NB4 (cell line): Measurements from ENCODE around the gene SLC4A2.

Experiments
- DNase-seq: peaks from one replicate; pipeline ENCODE4 v3.0.0; 2010; ENCODE audit warnings: low read depth
- H3K4me3 ChIP-seq: one replicate; pipeline ENCODE4 v1.5.1; 2011; ENCODE audit warnings: mild to moderate bottlenecking, low read depth, low read length, moderate library complexity
- MAX ChIP-seq: IDR thresholded peaks from 2 replicates; pipeline ENCODE4 v1.6.1; 2011; ENCODE audit warnings: low read depth, low read length
- MYC ChIP-seq: IDR thresholded peaks from 2 replicates; pipeline ENCODE4 v1.6.1; 2011; ENCODE audit warnings: low read depth, low read length
- POLR2A ChIP-seq: IDR thresholded peaks from 2 replicates; pipeline ENCODE4 v1.6.1; 2011; ENCODE audit warnings: mild to moderate bottlenecking; ENCODE audit not compliant: insufficient read length; ENCODE audit errors: extremely low read depth
- TF ChIP-seq, protein P1 (sequence below): IDR thresholded peaks from one replicate; pipeline ENCODE4 v1.5.1; 2012; ENCODE audit warnings: low read depth, low read length

SLC4A2 gene

DNA sequence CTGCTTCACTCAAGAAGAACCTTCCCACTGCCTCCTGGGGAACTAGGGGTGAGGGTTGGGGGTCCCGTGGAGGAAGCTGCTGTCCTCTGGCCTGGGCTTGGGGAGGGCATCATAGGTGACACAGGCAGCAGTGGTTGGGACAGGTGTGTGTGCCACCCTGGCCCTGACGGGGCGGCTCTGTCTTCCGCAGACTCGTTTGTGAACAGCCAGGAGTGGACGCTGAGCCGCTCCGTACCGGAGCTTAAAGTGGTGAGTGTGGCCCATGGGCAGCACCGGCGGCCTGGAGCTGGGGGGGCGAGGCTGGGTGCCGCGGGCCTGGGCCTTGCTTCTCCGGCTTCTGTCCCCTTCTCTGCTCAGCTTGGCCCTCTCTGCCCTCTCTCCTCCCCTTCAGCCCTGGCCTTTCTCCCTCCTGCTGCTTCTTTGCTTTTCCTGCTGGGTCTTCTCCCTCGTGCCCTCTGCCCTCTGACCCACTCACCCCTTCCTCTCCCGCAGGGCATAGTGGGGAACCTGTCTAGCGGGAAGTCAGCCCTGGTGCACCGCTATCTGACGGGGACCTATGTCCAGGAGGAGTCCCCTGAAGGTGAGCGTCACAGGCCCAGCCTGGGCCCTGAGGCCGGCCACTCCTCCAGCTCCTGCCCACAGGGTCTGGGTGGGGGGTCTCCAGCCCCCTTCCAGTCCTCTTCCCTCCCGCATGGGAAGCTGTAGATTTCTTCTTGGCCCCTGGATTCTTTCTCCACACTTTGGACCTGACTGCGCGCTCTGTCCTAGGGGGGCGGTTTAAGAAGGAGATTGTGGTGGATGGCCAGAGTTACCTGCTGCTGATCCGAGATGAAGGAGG lies 57.4 kb downstream of the SLC4A2 start:
- no peak overlapping the region for H3K4me3 ChIP-seq
- TF ChIP-seq POLR2A (no peak), MYC (no peak), MAX (no peak)
- TF ChIP-seq, protein P1, sequence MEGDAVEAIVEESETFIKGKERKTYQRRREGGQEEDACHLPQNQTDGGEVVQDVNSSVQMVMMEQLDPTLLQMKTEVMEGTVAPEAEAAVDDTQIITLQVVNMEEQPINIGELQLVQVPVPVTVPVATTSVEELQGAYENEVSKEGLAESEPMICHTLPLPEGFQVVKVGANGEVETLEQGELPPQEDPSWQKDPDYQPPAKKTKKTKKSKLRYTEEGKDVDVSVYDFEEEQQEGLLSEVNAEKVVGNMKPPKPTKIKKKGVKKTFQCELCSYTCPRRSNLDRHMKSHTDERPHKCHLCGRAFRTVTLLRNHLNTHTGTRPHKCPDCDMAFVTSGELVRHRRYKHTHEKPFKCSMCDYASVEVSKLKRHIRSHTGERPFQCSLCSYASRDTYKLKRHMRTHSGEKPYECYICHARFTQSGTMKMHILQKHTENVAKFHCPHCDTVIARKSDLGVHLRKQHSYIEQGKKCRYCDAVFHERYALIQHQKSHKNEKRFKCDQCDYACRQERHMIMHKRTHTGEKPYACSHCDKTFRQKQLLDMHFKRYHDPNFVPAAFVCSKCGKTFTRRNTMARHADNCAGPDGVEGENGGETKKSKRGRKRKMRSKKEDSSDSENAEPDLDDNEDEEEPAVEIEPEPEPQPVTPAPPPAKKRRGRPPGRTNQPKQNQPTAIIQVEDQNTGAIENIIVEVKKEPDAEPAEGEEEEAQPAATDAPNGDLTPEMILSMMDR, result no peak

GRCh38 chr7:151117565-151117964 lies 58.2 kb downstream of the SLC4A2 start:
- no peak for DNase-seq
- H3K4me3 ChIP-seq, result no peak overlapping the region
- no peak for TF ChIP-seq MAX
- TF ChIP-seq MYC, result no peak
- TF ChIP-seq, protein P1, result no peak
- no peak for TF ChIP-seq POLR2A

More for the DNA sequence above, 57.4 kb downstream of the SLC4A2 start:
- no peak for DNase-seq

GRCh38 chr7:151118108-151119054 lies 59.0 kb downstream of the SLC4A2 start:
- no peak overlapping the region for H3K4me3 ChIP-seq
- TF ChIP-seq MAX (no peak), POLR2A (no peak), MYC (no peak)
- no peak for DNase-seq

DNA sequence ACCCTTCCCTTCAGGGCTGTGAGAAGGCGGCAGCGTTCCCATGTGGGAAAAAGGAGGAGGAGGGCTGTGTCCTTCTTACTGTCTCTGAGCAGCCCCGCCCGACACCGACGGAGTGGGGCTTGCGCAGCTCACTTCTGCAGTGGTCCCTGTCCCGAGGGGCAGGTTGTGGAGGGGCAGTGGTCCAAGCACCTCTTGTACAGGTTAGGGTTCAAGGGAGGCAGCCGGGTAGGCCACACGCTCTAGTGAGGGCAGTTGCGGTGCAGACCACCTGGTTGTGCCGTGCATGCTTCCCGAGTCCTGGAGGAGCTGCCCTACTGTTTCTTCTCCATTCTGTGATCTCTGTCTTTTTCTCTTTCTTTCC lies 59.6 kb downstream of the SLC4A2 start:
- TF ChIP-seq POLR2A, result no peak
- no peak for TF ChIP-seq MYC
- TF ChIP-seq, protein P1, result no peak
- no peak for TF ChIP-seq MAX
- no peak overlapping the region for H3K4me3 ChIP-seq
- no peak for DNase-seq

DNA sequence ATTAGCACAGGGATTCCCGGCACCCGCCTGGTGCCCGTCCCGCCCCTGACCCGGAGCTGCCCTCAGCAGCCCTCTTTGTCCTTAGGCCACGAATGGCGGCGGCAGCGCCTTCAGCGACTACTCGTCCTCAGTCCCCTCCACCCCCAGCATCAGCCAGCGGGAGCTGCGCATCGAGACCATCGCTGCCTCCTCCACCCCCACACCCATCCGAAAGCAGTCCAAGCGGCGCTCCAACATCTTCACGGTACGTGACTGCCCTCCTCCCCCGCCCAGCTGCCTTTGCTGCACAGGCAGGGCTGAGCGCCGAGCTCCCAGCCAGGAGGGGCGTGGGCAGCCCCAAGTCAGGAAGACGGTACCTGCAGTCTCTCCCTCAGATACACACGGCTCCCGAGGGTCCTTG lies 60.5 kb downstream of the SLC4A2 start:
- no peak overlapping the region for H3K4me3 ChIP-seq
- DNase-seq, result no peak
- TF ChIP-seq, protein P1, result no peak
- TF ChIP-seq MAX (no peak), POLR2A (no peak), MYC (no peak)
